Dermis microvascular lymphatic vessel endothelial cell (primary cell): Measurements from ENCODE around the gene INTS6. TPM values are rescaled to one million over a fixed set of nuclear protein-coding genes. Genes with fewer than 3 reads are reported as not detected.

Experiments
- DNase-seq, 2 donors: peaks; one replicate each; pipeline versions ENCODE4 v3.0.0 to v3.0.0-alpha.2; 2010; ENCODE audit warnings: low read depth in 2 of 2
- total RNA-seq: library from RNA; depleted of rRNA; stranded (reverse); fragments of >200 nt; gene quantifications from 2 replicates; pipeline ENCODE4 v1.2.1, GENCODE V29; 2014

INTS6 gene, protein sequence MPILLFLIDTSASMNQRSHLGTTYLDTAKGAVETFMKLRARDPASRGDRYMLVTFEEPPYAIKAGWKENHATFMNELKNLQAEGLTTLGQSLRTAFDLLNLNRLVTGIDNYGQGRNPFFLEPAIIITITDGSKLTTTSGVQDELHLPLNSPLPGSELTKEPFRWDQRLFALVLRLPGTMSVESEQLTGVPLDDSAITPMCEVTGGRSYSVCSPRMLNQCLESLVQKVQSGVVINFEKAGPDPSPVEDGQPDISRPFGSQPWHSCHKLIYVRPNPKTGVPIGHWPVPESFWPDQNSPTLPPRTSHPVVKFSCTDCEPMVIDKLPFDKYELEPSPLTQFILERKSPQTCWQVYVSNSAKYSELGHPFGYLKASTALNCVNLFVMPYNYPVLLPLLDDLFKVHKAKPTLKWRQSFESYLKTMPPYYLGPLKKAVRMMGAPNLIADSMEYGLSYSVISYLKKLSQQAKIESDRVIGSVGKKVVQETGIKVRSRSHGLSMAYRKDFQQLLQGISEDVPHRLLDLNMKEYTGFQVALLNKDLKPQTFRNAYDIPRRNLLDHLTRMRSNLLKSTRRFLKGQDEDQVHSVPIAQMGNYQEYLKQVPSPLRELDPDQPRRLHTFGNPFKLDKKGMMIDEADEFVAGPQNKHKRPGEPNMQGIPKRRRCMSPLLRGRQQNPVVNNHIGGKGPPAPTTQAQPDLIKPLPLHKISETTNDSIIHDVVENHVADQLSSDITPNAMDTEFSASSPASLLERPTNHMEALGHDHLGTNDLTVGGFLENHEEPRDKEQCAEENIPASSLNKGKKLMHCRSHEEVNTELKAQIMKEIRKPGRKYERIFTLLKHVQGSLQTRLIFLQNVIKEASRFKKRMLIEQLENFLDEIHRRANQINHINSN
- 31.2 and 48.4 TPM in 2 replicates for total RNA-seq

DNA sequence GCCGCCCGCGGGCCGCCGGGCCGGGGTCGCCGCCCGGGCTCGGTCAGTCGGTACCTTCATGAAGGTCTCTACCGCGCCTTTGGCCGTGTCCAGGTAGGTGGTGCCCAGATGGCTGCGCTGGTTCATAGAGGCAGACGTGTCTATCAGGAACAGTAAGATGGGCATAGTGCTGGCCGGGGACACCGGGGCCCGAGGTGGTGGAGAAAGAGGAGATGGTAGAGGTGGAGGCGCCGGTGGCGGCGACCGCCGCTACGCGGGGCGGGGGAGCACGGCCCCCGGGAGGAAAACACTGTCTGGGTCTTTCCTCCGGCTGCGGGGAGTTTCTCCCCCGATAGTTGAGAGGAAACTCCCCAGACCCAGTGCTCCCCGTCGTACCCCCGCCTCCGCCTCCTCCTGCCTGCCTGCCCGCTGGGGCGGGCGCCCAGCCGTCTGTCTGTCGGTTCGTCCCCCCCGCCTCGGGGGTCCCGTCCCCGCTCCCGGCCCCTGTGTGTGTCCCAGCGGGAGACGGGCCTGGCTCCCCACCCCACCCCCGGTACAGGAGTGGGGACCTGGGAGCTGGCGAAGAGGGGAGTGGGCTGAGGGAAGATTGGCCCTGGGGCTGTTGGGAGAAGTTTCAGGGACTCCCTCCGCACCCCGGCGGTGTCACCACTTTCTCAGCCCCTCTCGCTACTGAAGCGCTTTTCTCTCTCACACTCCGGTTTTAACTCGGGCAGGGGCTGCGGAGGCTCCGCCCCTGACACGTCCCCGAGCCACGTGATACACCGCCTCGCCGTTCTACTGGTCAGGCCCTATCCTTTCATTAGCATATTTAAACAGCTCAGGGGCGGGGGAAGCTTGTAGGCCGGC lies at the start of gene INTS6:
INTS6 (minus strand) TSS at position 676 of the 846 bp plus-strand sequence; CDS start at position 165, 511 bp downstream.
- peak; percentile 98 to 100 for DNase-seq

DNA sequence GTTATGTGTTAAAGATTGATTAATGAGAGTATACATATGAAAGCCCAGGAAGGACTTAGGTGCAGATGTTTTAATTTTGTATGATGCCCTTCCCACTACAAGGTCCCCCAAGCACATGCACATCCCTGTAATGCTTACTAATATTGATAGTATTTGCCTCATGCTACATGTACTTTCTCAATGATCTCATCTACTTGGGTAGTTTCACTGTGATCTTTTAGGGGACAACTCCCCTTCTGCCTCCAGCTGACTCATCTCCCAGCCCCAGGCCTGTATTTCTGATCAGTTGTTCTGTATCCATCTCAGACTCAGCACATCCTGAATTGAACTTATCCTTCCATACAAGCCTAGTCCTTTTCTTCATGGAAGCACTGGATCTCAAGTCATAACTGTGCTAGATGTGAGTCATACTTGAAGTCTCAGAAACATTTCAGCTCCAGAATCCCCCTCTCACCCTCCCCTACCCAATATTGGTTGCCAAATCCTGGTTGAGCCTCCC lies 49.4 kb upstream of the INTS6 start:
- no peak for DNase-seq

GRCh38 chr13:51501592-51502152 lies 48.8 kb upstream of the INTS6 start:
- DNase-seq, result no peak

DNA sequence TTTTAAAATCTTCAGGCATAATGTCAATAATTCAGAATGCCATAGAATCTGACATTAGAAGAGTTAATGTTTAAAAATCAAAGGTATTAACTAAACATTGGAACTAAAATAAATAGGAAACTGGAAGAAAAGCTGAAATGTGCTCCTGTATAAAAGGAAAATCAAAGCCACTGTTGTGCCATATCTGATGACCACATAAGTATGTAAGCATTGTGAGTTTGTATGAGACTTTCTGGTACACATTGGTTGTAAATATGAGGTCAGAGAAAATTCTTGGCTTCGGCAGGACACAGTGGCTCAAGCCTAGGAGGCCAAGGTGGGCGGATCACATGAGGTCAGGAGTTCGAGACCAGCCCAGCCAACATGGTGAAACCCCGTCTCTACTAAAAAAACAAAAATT lies 48.3 kb upstream of the INTS6 start:
- no peak for DNase-seq

GRCh38 chr13:51500687-51501086 lies 47.9 kb upstream of the INTS6 start:
- DNase-seq, result no peak

DNA sequence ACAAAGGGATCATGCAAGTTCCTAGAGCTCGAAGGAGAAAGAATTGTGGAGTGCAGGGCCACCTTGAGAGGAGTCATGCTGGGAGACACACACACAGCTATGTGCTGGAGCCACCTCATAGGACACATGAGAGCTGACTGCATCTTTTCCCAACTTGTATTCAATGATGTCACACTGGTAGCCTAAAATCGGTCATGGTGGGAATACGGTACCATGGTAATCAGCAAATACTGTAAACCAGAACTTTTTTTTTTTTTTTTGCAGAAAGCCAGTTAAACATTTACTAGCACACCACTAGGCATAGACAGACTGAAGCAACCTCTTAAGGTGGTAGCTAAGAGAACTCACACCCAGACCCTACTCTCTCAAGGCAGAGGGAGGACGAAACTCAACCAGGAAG lies 47.0 kb upstream of the INTS6 start:
- DNase-seq, result no peak

GRCh38 chr13:51495316-51495715 lies 42.5 kb upstream of the INTS6 start:
- DNase-seq, result no peak

GRCh38 chr13:51494156-51494555 lies 41.3 kb upstream of the INTS6 start:
- no peak for DNase-seq

DNA sequence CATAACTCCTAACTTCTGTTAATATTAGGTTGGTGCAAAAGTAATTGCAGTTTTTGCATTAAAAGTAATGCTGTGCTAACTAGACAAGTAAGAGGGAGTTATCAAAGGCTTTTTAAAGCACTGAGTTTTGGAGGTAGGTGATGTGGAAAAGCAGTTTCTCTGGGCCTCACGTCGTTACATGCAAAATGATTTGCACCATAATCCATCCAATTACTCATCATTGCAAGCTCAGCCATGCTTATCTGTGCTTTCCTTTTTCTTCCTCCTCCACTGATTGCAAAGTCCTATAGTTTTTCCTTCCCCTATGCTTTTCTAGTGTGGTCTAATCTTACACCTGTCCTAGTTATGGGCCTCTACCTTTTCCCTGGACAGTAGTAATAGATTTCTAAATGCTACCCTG lies 35.4 kb upstream of the INTS6 start:
- no peak for DNase-seq

DNA sequence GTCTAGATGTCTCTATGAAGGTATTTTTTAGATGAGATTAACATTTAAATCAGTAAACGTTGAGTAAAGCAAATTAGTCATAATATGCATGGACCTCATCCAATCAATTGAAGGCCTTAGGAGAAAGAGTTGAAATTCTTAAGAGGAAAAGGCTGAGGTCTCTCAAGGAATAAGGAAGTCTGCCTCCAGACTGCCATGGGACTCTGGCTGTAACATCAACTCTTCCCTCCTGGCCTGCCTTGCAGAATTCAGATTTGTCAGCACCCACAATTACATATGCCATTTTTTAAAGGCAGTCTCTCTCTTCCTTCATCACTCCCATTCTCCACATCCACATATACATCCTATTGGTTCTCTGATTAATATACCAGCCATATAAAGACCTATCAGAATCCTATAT lies 28.8 kb upstream of the INTS6 start:
- no peak for DNase-seq

DNA sequence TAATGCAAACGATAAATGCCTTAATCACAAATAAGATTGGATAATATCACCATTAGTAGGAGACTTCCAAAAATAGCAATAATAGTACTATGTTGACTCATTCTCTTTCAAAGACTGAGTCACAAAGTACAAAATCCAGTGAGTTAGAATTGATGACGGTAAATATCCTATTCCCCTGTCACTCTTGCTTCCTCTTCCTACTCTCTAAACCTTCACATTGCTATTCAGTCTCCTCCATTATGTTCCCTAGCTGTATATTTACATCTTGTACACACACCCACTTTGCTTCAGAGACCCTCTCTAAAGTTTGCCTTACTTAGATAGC lies 26.3 kb upstream of the INTS6 start:
- peak in 1 of 2 donors; percentile 31 for DNase-seq

DNA sequence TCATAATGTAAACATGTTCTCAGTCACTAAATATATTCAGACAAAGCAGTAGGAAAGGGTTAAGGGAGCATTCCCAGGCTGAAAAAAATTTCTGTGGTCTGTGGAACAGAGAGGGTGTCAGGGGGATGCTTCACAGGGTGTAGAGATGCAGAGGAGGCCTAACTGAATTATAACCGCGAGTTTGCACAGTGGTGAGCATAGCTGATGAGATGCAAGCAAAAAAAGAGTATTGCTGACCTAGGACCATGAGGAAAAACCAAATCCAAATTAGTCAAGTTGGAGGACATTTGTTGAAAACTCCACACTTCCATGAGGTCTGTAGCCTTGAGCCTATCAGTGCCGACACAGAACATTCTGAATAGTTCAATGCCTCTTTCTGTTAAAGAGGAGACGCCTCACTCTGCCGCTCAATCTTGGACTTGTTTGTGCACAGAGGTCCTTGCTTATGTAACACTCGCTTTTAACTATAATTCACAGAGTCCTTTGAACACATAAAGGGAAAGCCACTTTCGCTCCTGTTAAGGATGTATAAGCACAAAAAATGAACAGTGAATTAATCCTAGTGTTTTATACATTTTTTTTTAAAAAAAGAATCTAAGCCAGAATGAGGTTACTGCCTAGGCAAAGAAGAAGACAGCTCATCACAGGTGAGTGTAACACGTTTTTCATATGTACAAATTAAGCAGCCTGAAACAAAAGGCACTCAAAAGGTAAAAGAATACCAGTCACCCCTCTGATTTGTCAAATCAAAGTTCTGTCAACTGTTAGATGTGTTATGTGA lies 25.8 kb upstream of the INTS6 start:
- DNase-seq, result no peak

DNA sequence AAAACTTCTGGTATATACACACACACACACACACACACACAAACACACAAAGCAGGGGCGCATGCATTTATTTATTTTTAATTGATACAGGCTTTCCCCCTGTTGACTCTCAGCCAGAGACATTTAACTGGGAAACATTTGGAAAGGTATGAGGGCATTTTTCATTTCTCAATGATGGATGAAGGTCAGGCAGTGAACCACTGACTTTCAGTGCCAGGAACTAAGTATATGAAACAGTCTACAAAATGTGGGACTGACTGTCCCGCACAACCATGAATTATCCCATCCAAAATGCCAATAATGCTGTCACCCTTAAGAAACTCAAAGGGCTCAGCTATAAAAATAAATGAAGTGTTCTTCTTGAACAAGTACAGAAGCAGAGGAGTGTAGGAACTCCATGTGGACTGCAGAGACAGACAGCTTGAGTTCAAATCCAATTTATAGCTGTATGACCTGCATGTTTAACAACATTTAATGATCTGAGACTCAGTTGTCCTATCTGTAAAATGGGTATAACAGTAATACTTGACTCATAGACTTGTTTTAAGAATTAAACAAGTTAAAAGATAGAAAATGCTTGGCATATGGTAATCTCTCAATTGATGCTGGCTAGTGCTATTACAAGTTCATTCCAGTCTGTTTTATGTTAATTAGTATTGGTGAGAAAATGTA lies 25.0 kb upstream of the INTS6 start:
- no peak for DNase-seq

DNA sequence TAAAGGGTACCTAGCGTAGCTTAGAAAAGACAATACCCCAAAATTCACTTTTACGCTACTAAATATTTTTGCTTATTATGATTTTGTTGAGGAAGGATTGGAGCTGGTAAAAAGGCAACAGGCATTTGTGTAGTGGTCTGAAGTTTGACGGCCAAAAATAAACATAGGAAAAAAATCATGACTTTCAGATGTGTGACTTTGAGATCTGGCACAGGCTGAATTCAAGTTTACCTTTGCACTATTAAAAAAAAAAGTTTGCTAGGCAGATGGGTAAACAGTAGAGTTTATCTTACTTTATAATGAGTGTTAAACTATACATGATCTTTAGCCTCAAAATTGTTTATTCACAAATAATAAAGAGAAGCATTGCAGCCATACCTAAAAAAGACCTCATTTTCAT lies 24.3 kb upstream of the INTS6 start:
- DNase-seq, result no peak

DNA sequence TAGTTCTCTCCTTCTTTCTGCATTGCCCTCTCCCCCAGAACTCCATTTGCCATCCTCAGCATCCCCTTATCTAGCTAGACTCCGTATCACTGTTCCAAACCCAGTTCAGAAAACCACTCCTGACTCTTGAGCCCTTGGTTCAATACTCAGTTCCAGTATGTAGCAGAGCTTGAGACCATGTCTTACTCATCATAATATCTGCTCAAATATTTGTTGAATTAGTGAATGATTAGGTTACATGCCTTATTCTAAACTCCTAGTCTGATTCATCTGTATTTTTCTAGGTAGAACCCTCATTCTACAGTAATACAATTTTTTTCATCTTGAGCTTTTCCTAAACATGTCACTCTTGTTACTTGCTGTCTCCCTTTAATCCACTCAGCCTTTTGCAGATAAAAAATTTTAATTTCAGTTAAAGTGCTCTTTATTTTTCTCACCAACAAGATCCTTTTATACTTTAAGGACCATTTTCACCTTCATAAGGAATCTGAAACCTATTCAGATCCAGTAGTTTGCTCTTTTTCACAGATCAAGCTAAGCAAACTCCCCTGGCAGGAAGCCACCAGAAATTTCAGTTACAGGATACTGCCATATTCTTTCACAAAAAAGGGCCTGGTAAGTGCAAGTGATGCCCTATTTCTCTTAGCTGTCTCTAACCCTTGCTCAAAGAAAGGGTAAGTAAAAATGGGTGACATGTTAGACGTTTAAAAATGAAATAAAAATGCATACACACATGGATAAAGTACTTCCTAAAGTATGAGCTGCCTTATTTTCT lies 23.1 kb upstream of the INTS6 start:
- DNase-seq, result no peak

- DNase-seq, result no peak
Observed at GRCh38 chr13:51469790-51470189, 17.0 kb upstream of the INTS6 start.

DNA sequence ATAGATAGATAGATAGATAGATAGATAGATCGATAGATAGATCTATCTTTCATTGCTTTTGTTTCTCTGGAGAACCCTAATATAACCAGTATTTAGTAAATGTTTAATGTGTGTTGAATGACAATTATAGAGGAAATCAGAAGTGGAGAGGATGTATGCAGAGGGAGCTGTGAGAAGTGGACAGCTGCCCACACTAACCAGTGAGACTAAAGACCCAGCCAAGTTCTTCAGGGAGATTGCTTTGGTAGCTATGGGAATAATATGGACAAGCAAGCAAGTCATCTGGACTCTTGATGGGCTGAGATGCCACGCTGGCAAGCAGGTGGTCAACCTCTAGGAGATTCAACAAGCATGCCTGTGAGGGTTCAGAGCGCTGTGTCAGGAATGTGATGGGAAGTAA lies 14.9 kb upstream of the INTS6 start:
- no peak for DNase-seq

GRCh38 chr13:51465124-51465523 lies 12.3 kb upstream of the INTS6 start:
- DNase-seq, result no peak
